T-helper 1 cell treated with Interleukin-12 subunit alpha and Interleukin-12 subunit beta and Interleukin-4 antibody, amounts not matched to agents 30 ng/mL and 1 ng/mL, for 36 hours (primary cell): ENCODE measurements around the gene OR5AU1. TPM values are rescaled to one million over a fixed set of nuclear protein-coding genes. Genes with fewer than 3 reads are reported as not detected.

Experiments
- intact Hi-C: fragments of 100-400 bp; cut with micrococcal nuclease; formaldehyde crosslinking; loops from one replicate; pipeline ENCODE4 v1.15.1; 2024
- total RNA-seq: library from RNA; stranded (reverse); gene quantifications from 2 replicates; pipeline ENCODE4 v1.2.3, GENCODE V29; 2022

Gene OR5AU1
- total RNA-seq, 1 donor from 2014 or later = not detected

- intact Hi-C loops = no loop called here
Measured at GRCh38 chr14:21108791-21109190, 47.1 kb downstream of the OR5AU1 start.

DNA sequence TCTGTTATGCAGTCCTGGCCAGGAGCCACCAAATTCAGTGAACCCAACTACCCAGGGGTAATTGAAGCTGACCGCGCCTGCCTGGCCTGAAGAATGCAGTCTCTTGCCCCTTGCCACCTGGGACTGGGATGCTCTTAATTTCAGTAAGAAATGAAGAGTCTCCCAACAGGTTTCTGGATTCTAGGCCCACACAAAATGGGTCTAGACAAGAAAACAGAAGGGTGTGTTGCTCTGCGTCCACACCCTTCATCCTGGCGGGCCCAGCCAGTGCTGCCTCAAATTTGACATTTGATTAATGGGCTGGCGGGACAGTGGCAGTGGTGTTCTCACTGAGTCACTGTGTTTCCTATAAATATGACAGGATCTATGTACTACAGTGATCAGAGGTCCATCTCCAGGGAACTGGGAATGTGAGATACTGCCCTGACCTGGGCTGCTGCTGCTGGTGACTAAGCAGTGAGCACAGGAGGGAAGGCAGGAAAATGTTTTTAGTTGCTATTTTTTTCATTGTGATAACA lies 48.5 kb downstream of the OR5AU1 start:
- intact Hi-C loops = loop anchor here (1.0 kb wide), 3 partner anchors 39 to 450 kb away; no protein-coding TSS in a partner anchor

DNA sequence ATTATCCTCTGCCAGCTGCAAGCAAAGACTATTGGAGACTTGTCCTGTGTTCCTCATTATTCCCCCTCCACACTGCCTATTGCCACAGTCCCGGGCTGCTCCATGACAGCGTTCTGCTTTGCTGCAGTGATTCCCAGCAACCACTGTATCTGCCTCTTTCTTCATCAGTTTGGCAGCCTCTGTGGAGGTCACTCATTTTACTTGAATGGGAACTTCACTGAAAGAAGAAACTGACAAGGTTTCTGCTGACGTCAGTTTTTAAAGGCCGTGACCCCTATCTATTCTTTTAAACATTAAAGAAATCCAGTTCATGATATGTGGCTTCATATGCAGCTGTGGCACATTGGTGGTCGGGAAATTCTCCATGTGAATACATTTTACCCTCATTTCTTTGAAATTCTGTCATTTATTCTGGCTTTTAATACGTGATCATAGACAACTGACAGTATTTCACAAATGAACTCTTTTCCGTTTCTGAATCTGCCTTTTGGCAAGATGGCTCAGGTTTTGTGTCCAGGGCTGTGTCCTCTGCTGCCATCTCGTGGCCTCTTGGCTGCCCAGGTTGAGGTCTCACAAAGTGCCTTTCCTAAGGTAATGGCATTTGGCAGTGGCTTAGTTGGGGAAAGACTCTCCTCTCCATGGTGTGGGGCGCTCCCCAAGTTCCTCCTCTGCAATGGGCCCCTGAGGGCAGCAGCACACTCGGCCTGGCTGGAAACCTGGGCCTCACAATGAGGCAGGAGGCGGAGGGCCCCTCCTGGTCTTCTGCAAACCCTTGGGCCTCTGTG lies 49.2 kb downstream of the OR5AU1 start:
- intact Hi-C loops = loop anchor here (1.0 kb wide), 3 partner anchors 38 to 451 kb away; no protein-coding TSS in a partner anchor

DNA sequence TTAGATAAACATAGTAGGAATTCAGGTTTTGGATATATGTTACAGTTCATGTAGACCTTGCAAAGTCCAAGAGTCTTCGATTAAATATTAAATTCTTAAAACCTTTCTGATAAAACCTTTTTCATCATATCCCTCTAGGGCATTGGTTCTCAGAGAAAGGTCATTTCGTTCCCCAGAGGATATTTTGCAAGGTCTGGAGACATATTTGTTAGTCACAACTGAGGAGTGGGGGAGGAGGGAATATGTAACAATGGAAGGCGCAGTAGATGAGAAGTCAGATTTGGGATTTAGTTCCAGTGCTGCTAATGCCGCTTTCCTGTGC lies 49.7 kb downstream of the OR5AU1 start:
- intact Hi-C loops = no loop called here

GRCh38 chr14:21105095-21105494 lies 50.8 kb downstream of the OR5AU1 start:
- intact Hi-C loops = loop anchor here (2.0 kb wide), 3 partner anchors 400 to 762 kb away; partner anchors contain the start of genes APEX1, OSGEP and PARP2

Other genes with a start within 250 kb of the OR5AU1 start
- not detected in 2 replicates for gene RNASE2, start 200.6 kb downstream of the OR5AU1 start, total RNA-seq
- 90.7 and 96.3 TPM in 2 replicates for gene METTL17, start 166.1 kb downstream of the OR5AU1 start, total RNA-seq
- gene SLC39A2, start 156.8 kb downstream of the OR5AU1 start, total RNA-seq = 0.24 and 0.39 TPM in 2 replicates
- 2.6 and 4.6 TPM in 2 replicates for gene NDRG2, start 131.0 kb downstream of the OR5AU1 start, total RNA-seq
- gene TPPP2, start 125.8 kb downstream of the OR5AU1 start, total RNA-seq = not detected in 2 replicates
- not detected in 2 replicates for gene RNASE13, start 121.3 kb downstream of the OR5AU1 start, total RNA-seq
- not detected in 2 replicates for gene RNASE7, start 113.7 kb downstream of the OR5AU1 start, total RNA-seq
- gene RNASE8, start 98.2 kb downstream of the OR5AU1 start, total RNA-seq = not detected in 2 replicates
- not detected in 2 replicates for gene ARHGEF40, start 85.8 kb downstream of the OR5AU1 start, total RNA-seq
- gene ZNF219, start 57.4 kb downstream of the OR5AU1 start, total RNA-seq = 4.9 and 6.6 TPM in 2 replicates
- 0.63 TPM in 1 of 2 replicates, not detected in the other for gene TMEM253, start 55.0 kb downstream of the OR5AU1 start, total RNA-seq
- 713 and 715 TPM in 2 replicates for gene HNRNPC, start 113.4 kb upstream of the OR5AU1 start, total RNA-seq
- not detected in 2 replicates for gene RPGRIP1, start 124.0 kb upstream of the OR5AU1 start, total RNA-seq
- 104 and 111 TPM in 2 replicates for gene SUPT16H, start 228.0 kb upstream of the OR5AU1 start, total RNA-seq